GM21381 (cell line): ENCODE data around the gene DTHD1.
A peak's percentile ranks its signal among the peaks of the same experiment; 100 is the strongest.

Experiments
- ATAC-seq: cut with Tn5 transposase; IDR thresholded peaks from one replicate; pipeline ENCODE4 v1.9.1; 2021; ENCODE audit warnings: mild to moderate bottlenecking, moderate library complexity; ENCODE audit not compliant: unreplicated experiment

DTHD1 gene

DNA sequence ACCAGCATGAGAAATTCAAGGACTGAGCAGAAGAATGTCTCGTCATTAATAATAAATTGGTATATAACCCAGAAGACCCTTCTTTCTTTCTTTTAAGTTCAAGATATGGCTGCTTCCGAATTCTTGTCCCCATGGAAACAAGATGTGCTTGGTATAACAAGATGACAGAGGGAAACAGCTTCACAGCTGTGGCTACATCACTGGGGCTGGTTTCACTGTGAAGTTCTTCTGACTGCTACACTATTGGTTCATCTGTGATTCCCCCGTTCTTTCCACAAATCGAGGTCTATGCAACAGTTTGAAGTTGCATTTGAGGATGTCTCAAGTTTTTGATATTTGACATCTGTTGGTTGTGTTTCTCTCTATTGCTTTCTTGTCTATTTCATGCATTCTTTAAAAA lies 12.3 kb upstream of the DTHD1 start:
- ATAC-seq: no peak

DNA sequence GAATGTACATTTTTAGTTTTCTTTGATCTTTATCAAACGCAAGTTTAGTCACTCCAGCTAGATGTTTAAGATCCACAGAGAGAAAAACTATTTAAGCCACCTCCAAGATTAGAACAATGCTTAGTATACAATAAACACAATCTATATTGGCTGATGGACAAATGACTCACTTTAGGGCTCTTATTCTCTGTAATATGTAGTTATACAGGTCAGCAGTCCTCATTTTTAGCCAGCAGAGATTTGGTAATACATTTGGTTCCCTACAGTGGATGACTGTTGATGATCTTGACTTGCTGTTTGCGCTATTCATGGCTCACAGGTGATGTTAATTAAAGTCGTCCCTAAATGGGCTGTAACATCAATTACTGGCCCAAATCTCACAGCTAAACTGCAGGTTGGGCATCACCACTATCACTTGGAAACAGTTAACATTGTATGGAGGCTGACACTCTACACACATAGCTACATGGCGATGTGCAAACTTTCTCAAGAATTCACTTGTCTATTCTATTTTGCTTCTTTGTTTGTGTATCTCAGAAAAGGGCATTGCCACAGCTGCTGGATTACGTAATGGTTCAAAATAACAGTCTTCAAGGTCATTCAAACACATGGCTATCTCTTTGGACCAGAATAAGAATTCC lies 11.8 kb upstream of the DTHD1 start:
- ATAC-seq: no peak

DNA sequence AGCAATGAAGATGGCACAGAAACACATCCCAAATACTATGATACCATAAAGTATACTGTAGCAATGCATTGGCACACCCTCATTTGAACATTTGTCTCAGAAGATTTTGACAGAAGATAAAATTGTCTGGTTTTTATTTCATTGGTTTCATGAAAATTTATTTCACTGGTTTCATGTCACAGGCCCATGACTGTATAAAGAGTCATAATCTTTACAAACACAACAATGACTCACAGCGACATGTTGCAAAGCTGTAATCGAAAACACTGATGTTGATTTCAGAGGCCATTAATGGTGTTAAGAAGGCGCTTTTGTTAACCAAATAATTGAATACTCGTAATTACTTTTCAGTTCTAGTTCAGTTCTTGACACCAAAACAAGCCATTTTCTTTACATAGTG lies 8.1 kb upstream of the DTHD1 start:
- ATAC-seq: no peak

DNA sequence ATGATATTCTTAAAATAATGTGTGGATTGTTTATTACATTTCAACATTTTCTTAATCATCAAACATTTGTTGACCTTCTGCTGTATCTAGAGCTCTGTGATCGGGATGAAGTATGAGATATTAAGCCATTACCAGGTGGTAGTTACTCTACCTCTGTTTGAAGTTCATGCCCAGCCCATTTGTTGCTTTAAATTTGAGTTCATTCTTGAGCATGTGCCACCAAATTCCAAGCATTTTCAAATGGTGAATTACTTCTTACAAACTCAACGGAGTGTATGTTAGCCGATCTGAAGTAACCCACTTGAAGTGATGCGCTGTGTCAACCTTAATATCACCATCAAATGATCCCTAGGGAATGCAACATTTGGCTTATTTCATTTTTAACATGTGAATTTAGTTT lies 7.3 kb upstream of the DTHD1 start:
- ATAC-seq: no peak

DNA sequence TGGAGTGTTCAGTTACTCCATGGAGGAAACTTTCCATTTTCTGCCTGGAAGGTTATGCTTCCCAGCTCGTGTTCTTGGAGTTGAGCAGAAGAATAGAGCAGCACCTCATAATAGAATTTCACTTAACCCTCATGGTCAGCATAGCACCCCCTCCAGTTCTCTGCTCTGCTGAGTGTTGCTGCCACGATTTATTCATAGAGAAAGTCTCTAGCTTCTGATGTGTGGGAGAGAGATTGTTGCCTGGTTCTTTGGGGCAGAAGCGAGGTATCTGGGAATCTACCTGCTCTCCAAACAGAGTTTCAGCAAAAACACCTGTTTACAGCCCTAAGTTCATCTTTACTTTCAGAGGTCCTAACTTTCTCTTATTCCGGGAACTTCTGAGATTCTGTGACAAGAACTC lies 3.9 kb upstream of the DTHD1 start:
- ATAC-seq: no peak

DNA sequence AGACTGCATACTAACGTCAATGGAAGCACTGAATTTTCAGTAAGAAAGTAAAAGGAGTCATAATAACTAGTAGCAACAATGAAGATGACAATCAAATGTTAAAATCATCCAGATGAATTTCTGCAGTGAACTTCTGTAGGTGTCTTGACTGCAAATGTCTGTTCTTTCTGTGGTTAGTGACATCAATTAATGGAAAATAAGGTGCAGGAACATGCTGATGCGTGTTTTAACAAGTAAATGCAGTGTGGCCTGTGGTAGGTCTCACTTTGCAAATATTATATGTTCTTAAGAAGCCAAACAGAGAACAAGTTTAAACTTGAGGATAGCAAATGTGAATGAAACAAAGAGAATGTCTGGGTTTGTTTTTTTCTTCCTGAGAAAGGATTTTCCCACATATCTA lies 2.6 kb upstream of the DTHD1 start:
- ATAC-seq: no peak

DNA sequence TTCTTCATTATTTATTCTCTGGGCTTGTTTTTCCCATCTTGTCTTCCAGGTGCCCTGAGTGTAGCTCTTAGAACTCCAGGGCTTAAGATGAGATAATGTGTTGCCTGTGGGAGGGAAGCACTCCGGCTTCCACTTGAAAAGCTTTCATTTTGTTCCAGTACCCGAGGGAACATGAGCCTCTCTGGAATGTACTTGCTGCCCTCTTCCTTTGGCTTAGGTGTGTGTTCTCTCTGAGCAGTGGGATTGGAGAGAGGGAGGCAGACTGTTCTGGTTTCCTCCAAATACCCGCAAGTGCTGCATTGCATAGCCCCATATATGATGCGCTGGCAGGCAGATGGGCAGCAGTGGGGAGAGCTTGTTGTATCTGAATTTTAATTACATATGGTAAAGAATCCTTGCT lies 861 bp upstream of the DTHD1 start:
- no peak for ATAC-seq

DNA sequence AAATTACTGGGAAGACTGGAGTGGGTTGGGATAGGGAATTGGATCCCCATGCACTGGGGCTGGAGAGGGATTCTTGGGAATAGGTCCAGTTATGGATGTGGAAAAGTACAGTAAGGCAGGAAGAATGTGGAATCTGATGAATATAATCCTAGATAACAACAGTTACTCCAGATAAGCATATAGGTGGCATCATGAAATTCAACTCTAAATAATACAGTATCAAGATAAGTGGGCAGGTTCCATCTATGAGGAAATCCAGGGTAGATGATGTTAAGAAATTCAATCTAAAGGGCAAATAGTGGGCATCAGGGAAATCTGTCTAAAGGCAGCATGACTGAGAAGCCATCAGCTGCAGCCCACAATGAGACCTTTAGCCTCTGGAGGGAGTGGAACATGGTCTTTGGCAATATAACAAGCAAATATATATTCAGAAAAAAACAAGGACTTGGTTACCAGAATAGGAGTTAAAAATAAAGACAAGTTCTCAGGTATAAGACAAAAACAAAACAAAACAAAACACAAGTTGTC lies 1.2 kb downstream of the DTHD1 start:
- no peak for ATAC-seq

DNA sequence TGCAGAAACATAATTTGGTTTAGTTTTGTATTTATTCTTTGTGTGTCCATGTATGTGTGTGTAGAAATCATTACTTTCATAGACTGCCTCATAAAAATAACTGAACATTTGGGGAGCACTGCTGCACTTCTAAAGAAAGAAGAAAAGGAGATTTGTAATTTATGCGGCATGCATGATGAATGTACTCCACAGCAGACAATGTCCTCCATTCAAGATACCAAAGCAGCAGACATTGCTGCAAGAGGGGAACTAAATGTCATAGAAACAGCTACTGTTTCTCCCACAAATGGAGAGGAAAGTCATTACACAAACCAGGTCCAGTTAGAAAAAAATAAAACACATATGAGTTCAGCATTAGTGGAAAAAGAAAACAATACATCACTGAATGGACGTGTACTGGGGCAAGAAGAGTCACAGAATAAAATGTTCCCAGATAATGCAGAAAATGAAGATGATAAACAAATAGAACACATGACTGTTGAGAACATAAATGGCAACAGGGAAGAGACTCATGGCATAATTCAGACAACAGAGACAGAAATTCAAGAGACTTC lies 2.6 kb downstream of the DTHD1 start:
- no peak for ATAC-seq

DNA sequence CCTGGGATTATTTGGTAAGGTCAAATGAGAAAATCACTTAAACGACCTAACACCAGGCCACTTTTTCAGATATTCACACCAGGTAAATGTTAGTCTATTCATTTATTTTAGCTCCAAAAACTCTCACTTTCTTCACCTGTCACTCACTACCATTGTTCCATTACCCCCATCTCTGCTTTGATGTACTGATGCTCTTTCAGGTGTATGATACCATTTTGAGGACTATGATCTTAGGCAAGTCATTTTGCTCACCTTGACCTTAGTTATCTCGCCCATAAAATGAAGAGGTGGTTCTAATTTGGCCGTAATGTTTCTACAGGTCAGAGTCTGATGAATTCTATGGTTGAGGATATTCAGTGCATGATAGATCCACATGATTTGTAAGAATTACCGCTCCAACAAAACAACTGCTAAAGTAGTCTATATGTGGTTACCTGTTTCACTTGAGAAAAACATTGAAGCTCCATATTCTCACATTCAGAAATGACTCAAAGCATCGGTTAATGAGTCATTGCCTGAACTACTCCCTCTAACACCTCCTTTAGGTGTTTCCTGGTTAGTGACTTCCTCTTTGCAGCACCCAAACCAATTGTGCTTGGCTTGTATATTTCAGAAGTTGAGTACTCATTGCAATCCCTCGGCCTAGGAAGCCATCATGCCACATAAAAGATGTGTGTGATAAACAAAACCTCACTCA lies 4.5 kb downstream of the DTHD1 start:
- ATAC-seq: peak; percentile 98

DNA sequence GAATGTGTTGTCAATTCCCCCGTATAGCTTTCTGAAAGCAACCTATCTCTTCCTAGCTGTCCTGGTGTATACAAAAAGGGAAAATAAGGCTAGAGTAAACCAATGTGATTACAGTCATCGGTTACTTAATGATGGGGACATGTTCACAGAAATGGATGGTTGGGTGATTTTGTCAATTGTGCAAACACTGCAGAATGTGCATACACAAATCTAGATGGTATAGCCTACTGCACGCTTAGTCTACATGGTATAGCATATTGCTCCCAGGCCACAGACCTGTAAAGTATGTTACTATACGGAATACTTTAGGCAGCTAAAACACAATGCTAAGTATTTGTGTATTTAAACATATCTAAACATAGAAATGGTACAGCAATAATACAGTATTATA lies 5.1 kb downstream of the DTHD1 start:
- no peak for ATAC-seq

DNA sequence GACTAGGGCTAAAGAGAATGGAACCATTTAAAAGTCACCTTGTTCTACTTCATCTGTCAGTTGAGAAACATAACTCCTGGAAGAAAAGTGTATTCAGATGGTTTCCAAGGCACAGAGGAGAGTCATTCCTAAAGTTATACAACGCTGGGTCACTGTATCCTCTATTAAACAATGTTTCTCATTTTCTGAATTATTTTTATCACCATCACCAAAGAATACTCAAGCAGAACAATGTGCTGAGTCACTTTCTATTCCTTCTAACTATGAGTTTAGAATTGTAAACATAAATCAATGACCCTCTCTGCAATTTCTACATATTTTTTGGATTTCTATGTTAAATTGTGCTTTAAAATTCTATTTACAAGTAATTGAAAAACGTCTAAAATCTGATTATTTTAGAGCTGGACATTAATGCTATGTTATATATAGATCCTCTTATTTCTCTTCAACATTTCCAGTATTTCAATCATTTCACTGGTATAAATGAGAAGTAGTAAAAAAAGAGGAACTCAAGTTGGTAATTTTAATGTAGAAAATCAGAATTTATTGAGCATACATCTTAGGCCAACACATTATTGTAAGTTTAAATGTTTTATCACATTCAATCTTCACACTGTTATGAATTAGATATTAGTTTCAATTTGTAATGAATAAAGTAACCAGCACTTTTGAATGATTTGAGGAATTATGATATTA lies 7.5 kb downstream of the DTHD1 start:
- no peak for ATAC-seq

DNA sequence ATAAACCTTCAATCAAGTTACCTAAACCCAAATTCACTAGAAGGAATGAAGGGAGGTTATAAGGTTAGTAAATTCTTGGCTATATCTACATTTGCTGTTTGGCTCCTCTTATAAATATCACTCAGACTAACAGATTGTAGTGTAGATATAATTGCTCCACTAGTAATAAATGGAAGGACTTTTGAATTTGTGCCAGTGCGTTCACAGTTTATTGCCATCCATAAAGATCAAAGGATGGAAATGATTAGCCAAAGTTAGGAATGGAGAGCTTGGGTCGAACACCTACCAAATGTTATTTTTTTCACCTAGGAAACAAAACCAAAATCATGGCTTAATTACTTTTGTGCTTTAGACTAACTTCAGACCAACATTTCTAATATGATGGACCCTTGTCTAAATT lies 9.2 kb downstream of the DTHD1 start:
- ATAC-seq: no peak

DNA sequence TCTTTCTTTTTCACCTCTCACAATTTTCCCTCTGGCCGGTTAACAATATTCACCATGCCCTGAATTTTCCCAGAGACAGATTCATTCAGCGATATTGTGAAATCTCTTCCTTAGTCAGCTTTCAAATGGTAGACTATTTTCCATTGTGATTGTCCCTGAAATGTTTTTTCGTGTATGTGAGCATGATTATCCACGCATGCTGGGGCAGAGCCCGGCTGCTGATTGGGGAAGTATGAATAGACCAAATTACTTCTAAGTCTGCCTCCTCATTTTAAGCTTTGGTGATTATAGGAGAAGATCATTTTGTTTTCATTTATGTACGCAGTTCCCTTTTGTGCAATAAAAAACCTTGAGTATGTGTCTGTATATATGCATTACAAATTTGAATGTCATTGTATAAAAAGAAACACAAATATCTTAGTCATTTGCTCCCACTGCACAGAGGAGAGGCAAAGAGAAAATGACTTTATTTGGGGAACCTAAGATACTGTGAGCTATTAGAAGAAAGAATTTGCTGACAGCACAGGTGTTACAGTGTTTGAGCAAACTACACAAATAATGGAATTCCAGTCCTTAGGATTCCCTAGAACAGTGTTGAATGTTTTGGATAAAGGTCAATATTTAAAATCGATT lies 11.3 kb downstream of the DTHD1 start:
- no peak for ATAC-seq

DNA sequence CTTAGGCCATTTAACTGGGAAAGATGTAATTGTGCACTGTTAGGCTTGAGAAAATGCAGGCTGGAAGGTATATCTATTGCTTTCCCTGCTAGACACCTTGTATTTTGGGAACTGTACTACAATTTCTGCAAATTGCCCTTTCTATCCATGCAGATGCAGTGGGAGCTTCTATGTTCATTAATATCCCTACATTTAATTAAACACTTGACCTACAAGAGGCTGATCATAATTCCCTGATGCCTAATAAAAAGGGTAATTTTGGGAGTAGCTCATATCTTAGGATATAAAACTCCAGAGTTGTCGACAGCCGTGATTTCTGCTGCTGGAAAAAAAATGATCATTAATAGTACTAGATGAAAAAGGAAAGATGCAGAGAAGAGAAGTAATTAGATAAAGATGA lies 19.7 kb downstream of the DTHD1 start:
- ATAC-seq: no peak

DNA sequence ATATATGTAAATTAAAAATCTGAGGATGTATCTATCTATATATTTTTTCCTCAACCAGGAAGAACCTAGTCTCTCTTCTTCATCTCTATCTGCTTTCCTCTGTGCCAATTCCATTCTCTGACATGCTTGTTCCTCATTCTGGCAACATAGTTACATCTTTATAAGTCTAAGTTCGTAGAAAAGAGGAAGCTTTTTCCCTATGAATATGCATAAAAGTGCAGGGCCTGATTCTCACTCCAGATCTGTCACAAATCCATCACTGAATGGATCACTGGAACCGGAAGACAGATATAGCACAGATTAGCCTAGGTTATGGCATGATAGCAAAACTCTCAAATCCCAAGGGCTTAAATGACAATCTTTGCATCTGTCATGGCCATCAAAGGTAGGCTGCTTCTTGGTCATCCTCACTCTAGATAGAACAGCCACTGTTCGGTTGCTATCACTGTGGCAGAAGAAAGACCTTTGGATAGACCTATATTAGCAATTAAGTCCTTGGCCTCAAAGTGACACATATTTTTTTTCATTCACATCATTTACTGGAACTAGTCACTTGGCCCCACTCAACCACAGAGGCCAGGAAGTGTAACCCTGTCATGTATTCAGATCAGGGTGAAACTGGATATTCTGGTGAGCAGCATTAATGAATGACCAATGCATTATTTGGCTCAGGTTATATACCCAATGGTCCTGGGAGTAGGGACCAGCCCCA lies 22.2 kb downstream of the DTHD1 start:
- ATAC-seq: peak; percentile 89

DNA sequence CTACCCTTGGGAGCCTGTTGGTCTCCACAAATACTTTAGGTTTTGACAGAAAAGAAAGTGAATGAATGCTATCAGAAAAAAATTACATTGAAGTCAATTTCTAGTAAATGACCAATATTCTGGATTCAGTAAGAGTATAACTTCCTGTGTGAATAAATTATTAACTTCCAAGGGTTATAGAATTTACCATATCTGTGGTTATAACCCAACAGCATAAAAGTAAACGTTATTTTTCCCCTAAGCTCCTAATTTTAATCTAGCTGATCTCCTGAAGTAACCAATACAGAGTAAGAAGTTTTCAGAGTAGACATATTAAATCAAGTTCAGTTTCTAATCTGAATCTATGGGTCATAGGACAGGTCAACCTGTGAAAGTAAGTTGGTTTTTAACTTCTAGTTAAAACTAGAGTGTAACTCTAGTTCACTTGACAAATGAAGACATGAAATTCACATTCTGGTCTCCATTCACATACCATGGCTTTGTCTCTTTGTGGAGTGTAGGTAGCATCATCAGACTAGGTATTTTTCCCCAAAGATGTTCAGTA lies 22.8 kb downstream of the DTHD1 start:
- ATAC-seq: peak; percentile 50

DNA sequence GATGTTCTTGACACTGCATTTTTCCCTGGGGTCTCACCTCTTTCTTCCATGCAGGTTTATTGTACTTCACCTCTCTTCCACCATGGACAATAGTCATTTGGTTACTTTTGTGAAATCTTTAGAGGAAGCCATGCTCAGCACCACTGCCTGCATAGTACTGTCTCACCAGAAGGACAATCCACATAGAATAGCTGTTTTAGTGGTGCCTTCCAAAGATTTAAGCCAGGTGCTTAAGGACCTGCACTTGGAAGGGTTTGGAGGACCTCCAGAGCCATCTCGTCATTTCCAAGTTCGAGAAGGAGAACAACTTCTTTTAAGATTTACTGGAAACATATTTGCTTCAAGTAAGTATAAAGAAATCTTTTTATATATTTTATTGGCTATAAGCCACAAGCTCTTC lies 26.7 kb downstream of the DTHD1 start:
- ATAC-seq: no peak

DNA sequence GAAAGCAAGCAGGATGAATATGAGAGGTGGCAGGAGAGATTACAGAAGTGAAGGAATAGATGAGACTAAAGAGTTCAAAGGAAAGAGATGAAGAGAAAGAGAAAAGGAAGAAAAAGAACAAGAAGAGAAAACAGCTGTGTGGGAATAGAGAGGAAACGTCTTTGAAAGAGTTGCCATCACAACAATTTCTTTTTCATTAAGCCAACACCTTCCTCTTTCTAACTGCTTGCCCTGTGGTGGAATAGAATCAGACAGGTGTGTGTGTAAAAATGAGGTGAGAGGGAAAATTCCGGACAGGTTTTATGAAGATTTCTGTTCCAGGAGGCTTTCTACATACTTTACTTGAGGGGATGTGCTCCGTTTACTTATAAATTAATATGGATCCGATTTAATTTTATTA lies 28.8 kb downstream of the DTHD1 start:
- ATAC-seq: no peak

DNA sequence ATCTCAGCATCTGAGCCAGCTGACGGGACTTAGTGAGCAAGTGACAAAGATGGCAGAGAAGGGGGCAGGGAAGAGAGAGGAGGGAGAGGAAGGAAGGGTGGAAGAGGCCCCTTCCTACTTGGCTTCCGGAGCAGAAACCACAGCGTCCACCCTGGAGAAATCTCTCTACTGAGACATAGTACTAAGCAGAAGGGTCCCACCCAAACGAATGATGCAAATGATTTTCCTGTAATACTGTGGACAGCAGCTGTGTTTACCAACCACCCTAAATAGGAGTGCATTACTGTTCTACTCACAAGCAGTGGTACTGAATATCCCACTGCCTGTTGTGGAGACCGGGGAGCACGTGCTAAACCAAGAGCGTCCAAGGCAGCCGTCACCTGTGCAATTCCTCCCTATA lies 29.4 kb downstream of the DTHD1 start:
- ATAC-seq: peak; percentile 80
